Measurements from ENCODE around the gene DCP1A.
A peak's percentile ranks its signal among the peaks of the same experiment; 100 is the strongest.
"Not testable (repeated sequence)": the region's sequence is repeated elsewhere in the genome, so short reads cannot be mapped to it uniquely, and the experiment has no call there.

DCP1A gene

GRCh38 chr3:53350652-53351051 lies 3.3 kb upstream of the DCP1A start:
- H3K4me3 ChIP-seq (ENCODE audit: low read length) = no peak overlapping the region
- TF ChIP-seq CTCF (IDR thresholded peaks at IDR 0.05; ENCODE audit: insufficient read depth, low read depth, low read length, missing control alignments) = peak; percentile 25
- DNase-seq (ENCODE audit: low read depth) = peak; percentile 33

- not testable (repeated sequence) for DNase-seq (ENCODE audit: low read depth)
- peak overlapping the region; percentile 70 for H3K4me3 ChIP-seq (ENCODE audit: low read length)
Observed at GRCh38 chr3:53348118-53348517, 775 bp upstream of the DCP1A start.

GRCh38 chr3:53346922-53347260 lies 452 bp downstream of the DCP1A start:
- peak overlapping the region; percentile 70 for H3K4me3 ChIP-seq (ENCODE audit: low read length)
- DNase-seq (ENCODE audit: low read depth) = no peak
- no peak for TF ChIP-seq CTCF (IDR thresholded peaks at IDR 0.05; ENCODE audit: insufficient read depth, low read depth, low read length, missing control alignments)

GRCh38 chr3:53346514-53346913 lies 829 bp downstream of the DCP1A start:
- DNase-seq (ENCODE audit: low read depth) = no peak
- TF ChIP-seq CTCF (IDR thresholded peaks at IDR 0.05; ENCODE audit: insufficient read depth, low read depth, low read length, missing control alignments) = no peak
- H3K4me3 ChIP-seq (ENCODE audit: low read length) = peak overlapping the region; percentile 70

- no peak overlapping the region for H3K4me3 ChIP-seq (ENCODE audit: low read length)
- no peak for DNase-seq (ENCODE audit: low read depth)
- no peak for TF ChIP-seq CTCF (IDR thresholded peaks at IDR 0.05; ENCODE audit: insufficient read depth, low read depth, low read length, missing control alignments)
Observed at GRCh38 chr3:53342353-53342752, 5.0 kb downstream of the DCP1A start.

GRCh38 chr3:53337167-53337940 lies 10.0 kb downstream of the DCP1A start:
- no peak overlapping the region for H3K4me3 ChIP-seq (ENCODE audit: low read length)
- no peak for TF ChIP-seq CTCF (IDR thresholded peaks at IDR 0.05; ENCODE audit: insufficient read depth, low read depth, low read length, missing control alignments)

GRCh38 chr3:53334742-53335141 lies 12.6 kb downstream of the DCP1A start:
- TF ChIP-seq CTCF (IDR thresholded peaks at IDR 0.05; ENCODE audit: insufficient read depth, low read depth, low read length, missing control alignments) = no peak
- no peak overlapping the region for H3K4me3 ChIP-seq (ENCODE audit: low read length)
- no peak for DNase-seq (ENCODE audit: low read depth)

More at GRCh38 chr3:53337167-53337940, 10.0 kb downstream of the DCP1A start:
- peak; percentile 71 for DNase-seq (ENCODE audit: low read depth)
